ENCODE data around the gene C5AR1.
A peak's percentile ranks its signal among the peaks of the same experiment; 100 is the strongest.
"Not testable (repeated sequence)": the region's sequence is repeated elsewhere in the genome, so short reads cannot be mapped to it uniquely, and the experiment has no call there.

The C5AR1 gene

DNA sequence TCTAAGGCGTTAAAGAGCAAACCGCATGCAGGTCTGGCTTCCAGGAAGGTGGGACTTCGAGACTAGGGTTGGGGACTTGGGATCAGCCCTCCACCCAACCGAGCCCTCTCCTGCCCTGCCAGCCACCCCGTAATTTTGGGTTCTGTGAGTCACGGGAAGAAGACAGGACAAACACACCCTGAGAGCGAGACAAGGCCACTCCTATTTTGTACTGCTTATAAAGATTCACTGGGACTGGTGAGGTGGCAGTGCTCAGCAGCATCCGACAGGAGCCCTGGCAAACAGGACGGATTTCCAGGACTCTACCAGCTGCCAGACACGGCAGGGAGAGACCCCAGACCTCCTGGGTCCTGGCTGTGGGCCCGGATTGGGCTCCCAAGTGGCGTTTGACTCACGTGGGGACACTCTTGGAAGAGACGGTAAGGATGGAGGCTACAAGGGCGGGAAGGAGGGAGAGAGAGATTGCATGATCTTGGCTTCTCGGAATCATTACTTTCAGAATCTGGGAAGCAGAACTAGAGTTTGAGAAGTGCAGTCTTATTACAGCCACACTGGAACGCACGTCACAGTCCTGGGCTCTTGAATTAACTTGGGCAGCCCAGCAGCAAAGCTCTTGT, 22.4 kb downstream of the C5AR1 start, which contains the start of gene C5AR2:
Gene C5AR2, plus strand, starts transcription at position 245 of the 617 bp plus-strand sequence. CDS start 8,625 bp downstream, outside the sequence.
- no peak for DNase-seq (ENCODE audit: low spot score)

GRCh38 chr19:47336765-47337718, 27.4 kb downstream of the C5AR1 start:
- DNase-seq (ENCODE audit: low spot score), result not testable (repeated sequence)

GRCh38 chr19:47339196-47339880, 29.7 kb downstream of the C5AR1 start:
- no peak for DNase-seq (ENCODE audit: low spot score)

GRCh38 chr19:47340477-47341208, 31.0 kb downstream of the C5AR1 start:
- no peak for DNase-seq (ENCODE audit: low spot score)

- no peak for DNase-seq (ENCODE audit: low spot score)
Observed at GRCh38 chr19:47341734-47342133, 32.1 kb downstream of the C5AR1 start.

GRCh38 chr19:47343194-47343802, 33.6 kb downstream of the C5AR1 start:
- no peak for DNase-seq (ENCODE audit: low spot score)

DNA sequence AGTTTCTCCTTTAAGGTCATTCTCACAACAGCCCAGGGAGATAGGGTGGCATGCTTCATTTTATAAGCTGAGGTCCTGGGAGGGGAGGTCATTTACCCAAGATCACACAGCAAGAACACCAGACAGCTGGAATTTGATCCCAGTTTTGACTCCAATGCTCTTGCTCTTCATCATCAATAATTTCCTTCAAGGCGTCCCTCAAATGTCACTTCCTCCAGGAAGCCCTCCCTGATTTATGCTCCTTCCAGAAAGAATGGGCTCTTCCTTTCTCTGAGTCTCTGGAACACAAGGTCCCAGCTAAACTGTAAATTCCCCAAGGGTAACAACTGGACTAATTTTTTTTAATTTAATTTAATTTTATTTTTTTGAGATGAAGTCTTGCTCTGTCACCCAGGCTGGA, 34.8 kb downstream of the C5AR1 start:
- DNase-seq (ENCODE audit: low spot score), result no peak

- not testable (repeated sequence) for DNase-seq (ENCODE audit: low spot score)
Observed at GRCh38 chr19:47346024-47346423, 36.4 kb downstream of the C5AR1 start.

- DNase-seq (ENCODE audit: low spot score), result peak; percentile 99
Observed at GRCh38 chr19:47348819-47349795, 39.4 kb downstream of the C5AR1 start, which contains the start of gene DHX34. Gene DHX34 (plus strand): TSS chr19:47349315. CDS start chr19:47353031, 3,716 bp downstream.

DNA sequence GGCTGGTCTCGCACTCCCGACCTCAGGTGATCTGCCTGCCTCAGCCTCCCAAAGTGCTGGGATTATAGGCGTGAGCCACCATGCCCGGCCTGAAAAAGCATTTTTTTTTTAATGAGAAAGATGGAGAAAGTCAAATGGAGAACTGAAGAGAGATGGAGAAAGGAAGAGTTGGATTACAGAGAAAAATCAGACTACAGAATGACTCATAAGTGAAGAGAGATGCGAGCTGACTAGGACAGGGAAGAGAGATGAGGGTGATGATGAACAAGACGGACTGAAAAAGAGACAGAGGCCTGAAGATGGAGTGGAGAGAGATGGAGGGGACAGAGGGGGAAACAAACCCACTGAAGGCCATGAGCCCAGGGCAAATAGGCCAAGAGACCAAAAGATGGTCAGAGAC, 41.0 kb downstream of the C5AR1 start:
- DNase-seq (ENCODE audit: low spot score), result no peak

DNA sequence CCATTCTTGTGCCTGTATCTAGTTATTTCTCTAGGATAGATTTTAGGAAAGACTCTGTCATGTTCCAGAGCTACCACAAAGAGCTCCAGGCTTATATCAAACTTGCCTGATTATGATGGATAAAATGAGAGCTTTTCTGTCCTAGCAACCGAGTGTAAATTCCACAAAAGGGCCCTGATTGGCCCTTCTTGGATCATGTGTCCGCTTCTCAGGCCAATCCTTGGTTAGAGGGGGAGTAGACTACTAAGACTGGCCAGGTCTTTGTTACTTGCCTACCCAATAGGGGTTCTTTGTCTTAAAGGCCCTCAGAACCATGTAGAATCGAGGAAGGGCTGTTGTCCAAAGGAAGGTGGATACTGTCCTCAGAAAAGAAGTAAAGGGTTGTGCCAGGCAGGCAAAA, 41.9 kb downstream of the C5AR1 start:
- no peak for DNase-seq (ENCODE audit: low spot score)

GRCh38 chr19:47352095-47352494, 42.4 kb downstream of the C5AR1 start:
- DNase-seq (ENCODE audit: low spot score), result no peak

DNA sequence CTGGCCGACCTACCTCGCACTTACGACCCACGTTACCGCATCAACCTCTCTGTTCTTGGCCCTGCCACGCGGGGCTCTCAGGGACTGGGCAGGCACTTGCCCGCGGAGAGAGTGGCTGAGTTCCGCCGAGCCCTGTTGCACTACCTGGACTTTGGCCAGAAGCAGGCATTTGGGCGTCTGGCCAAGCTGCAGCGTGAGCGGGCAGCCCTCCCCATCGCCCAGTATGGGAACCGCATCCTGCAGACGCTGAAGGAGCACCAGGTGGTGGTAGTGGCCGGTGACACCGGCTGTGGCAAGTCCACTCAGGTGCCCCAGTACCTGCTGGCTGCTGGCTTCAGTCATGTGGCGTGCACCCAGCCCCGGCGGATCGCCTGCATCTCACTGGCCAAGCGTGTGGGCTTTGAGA, 43.6 kb downstream of the C5AR1 start:
- DNase-seq (ENCODE audit: low spot score), result no peak

- no peak for DNase-seq (ENCODE audit: low spot score)
Observed at GRCh38 chr19:47356900-47357299, 47.2 kb downstream of the C5AR1 start.

DNA sequence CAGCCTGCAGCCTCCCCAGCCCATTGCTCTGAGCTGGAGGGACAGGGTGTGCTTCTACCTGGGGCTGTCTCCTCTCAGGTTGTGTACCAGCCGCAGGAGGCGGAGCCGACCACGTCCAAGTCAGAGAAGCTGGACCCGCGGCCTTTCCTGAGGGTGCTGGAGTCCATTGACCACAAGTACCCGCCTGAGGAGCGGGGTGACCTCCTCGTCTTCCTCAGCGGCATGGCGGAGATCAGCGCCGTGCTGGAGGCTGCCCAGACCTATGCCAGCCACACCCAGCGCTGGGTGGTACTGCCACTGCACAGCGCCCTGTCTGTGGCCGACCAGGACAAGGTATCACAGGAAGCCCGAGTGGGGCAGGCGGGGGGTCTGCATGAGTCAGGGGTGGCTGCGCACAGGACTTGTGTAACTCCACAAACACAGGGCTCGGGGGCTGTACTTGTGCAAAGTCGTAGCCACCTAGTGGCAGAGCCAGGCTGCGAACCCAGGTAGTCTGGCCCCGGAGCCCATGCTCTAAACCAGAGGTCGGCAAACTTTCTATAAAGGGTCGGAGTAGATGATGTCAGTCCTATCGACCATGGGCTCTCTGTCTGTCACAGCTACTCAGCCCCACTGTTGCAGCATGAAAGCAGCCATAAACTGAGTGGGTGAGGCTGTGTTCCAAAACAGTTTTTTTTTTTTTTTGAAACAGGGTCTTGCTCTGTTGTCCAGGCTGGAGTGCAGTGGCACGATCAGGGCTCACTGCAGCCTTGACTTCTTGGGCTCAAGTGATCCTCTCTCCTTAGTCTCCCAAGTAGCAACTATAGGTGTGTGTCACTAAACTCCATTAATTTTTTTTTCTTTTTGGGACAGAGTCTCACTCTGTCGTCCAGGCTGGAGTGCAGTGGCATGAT, 48.4 kb downstream of the C5AR1 start:
- peak; percentile 46 for DNase-seq (ENCODE audit: low spot score)

DNA sequence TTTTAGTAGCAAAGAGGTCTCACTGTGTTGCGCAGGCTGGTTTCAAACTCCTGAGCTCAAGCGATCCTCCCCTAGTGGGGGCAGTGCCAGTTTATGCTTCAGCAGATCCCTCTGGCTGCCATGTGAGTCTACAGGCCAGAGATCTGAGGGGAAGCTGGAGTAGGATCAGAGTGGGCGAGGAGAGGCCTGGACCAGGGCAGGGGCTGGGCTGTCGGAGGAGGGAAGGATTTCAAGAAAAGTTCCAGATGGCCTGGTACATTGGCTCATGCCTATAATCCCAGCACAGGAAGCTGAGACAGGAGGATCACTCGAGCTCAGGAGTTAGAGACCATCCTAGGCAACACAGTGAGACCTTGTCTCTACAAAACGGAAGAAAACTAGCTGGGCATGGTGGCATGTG, 49.3 kb downstream of the C5AR1 start:
- no peak for DNase-seq (ENCODE audit: low spot score)

DNA sequence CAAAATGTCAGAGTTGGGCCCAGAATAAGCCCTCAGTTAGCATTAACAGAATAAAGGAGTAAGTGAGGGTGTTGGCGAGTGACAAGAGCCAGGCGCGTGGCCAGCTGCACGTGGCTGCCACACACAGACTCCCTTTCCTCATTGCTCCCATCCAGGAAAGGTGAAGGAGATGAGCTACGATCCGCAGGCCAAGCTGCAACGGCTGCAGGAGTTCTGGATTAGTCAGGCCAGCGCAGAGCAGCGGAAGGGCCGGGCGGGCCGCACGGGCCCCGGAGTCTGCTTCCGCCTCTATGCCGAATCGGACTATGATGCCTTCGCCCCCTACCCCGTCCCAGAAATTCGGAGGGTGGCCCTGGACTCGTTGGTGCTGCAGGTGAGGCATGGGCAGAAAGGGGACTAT, 52.7 kb downstream of the C5AR1 start:
- no peak for DNase-seq (ENCODE audit: low spot score)

GRCh38 chr19:47363758-47364531, 54.3 kb downstream of the C5AR1 start:
- no peak for DNase-seq (ENCODE audit: low spot score)
